A673 (cell line): Measurements from ENCODE around the gene UPP1.

Experiments used
- EZH2 ChIP-seq: fragments of 200-600 bp; sonication (generic); IDR thresholded peaks from 2 replicates; pipeline ENCODE4 v1.6.1; 2017; ENCODE audit warnings: borderline replicate concordance, low read depth, mild to moderate bottlenecking, mixed read lengths, antibody characterized with exemption, low read length; ENCODE audit not compliant: poor library complexity, severe bottlenecking
- TF ChIP-seq, protein P1 (sequence below): fragments of 300-800, 200-600 bp; sonication (generic); conservative IDR thresholded peaks from 2 replicates; pipeline ENCODE4 v1.5.1; 2017; ENCODE audit warnings: low read depth, mild to moderate bottlenecking, antibody characterized with exemption, low read length, moderate library complexity, mixed read lengths

DNA sequence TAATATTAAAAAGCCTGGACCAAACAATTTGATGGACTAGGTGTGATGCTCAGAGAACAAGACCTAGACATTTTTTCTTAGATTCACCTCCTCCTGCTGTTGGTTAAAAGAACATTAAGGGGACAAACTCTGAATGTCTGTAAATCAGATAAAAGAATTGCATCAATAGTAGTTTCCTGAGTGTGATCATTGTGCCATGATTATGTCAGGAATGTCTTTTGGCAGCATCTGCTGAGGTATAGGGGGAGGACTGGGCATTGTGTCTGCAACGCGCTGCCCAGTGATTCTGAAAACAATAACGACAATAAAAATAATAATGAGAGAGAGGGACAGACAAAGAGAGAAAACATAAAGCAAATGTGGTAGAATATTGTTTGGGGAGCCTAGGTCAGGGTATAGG is 46.8 kb upstream of the UPP1 start:
- no peak for TF ChIP-seq EZH2
- TF ChIP-seq, protein P1, sequence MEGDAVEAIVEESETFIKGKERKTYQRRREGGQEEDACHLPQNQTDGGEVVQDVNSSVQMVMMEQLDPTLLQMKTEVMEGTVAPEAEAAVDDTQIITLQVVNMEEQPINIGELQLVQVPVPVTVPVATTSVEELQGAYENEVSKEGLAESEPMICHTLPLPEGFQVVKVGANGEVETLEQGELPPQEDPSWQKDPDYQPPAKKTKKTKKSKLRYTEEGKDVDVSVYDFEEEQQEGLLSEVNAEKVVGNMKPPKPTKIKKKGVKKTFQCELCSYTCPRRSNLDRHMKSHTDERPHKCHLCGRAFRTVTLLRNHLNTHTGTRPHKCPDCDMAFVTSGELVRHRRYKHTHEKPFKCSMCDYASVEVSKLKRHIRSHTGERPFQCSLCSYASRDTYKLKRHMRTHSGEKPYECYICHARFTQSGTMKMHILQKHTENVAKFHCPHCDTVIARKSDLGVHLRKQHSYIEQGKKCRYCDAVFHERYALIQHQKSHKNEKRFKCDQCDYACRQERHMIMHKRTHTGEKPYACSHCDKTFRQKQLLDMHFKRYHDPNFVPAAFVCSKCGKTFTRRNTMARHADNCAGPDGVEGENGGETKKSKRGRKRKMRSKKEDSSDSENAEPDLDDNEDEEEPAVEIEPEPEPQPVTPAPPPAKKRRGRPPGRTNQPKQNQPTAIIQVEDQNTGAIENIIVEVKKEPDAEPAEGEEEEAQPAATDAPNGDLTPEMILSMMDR = no peak
